Loucy (cell line): Measurements from ENCODE around the gene TSPAN9.

Experiments used
- EZH2phosphoT487 ChIP-seq: fragments of 200-600 bp; IDR thresholded peaks from 2 replicates; pipeline ENCODE4 v1.6.1; 2018; ENCODE audit warnings: antibody characterized with exemption, mild to moderate bottlenecking, moderate library complexity, borderline replicate concordance
- TF ChIP-seq, protein P1 (sequence below): fragments of 200-600 bp; sonication (generic); conservative IDR thresholded peaks from 2 replicates; pipeline ENCODE4 v1.5.1; 2014; ENCODE audit warnings: mild to moderate bottlenecking, antibody characterized with exemption, low read length

GRCh38 chr12:3190101-3190500 is 112.9 kb downstream of the TSPAN9 start:
- TF ChIP-seq, protein P1, sequence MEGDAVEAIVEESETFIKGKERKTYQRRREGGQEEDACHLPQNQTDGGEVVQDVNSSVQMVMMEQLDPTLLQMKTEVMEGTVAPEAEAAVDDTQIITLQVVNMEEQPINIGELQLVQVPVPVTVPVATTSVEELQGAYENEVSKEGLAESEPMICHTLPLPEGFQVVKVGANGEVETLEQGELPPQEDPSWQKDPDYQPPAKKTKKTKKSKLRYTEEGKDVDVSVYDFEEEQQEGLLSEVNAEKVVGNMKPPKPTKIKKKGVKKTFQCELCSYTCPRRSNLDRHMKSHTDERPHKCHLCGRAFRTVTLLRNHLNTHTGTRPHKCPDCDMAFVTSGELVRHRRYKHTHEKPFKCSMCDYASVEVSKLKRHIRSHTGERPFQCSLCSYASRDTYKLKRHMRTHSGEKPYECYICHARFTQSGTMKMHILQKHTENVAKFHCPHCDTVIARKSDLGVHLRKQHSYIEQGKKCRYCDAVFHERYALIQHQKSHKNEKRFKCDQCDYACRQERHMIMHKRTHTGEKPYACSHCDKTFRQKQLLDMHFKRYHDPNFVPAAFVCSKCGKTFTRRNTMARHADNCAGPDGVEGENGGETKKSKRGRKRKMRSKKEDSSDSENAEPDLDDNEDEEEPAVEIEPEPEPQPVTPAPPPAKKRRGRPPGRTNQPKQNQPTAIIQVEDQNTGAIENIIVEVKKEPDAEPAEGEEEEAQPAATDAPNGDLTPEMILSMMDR = no peak
- no peak for TF ChIP-seq EZH2phosphoT487
